Small intestine (tissue), 7 donors: Measurements from ENCODE around the gene SYNJ2. TPM values are rescaled to one million over a fixed set of nuclear protein-coding genes. Genes with fewer than 3 reads are reported as not detected.

ENCODE experiments used
- DNase-seq, 2 donors: peaks; one replicate each; pipeline versions ENCODE4 v3.0.0 to v3.0.0-alpha.2; 2013
- FAIRE-seq: peaks from 2 replicates; lab custom pipeline; 2012; peaks lifted over from hg19 to GRCh38; lab: Jason Lieb, UNC
- H3K27ac ChIP-seq, 3 donors: one replicate each; pipeline ENCODE4 v1.5.1; 2013; ENCODE audit warnings: low read length in 2 of 3, mild to moderate bottlenecking in 2 of 3, control low read depth in 1 of 3, inconsistent platforms in 1 of 3, low read depth in 1 of 3, moderate library complexity in 1 of 3
- H3K27me3 ChIP-seq, 3 donors: one replicate each; pipeline ENCODE4 v1.6.1; 2013; ENCODE audit warnings: low read length in 3 of 3, inconsistent platforms in 1 of 3; ENCODE audit not compliant: control insufficient read depth in 3 of 3, insufficient read depth in 3 of 3
- H3K36me3 ChIP-seq, 3 donors: one replicate each; pipeline ENCODE4 v1.6.1; 2013; ENCODE audit warnings: low read length in 3 of 3, inconsistent platforms in 1 of 3, low read depth in 1 of 3, mild to moderate bottlenecking in 1 of 3, moderate library complexity in 1 of 3; ENCODE audit not compliant: control insufficient read depth in 3 of 3, insufficient read depth in 2 of 3
- H3K4me1 ChIP-seq, 3 donors: one replicate each; pipeline ENCODE4 v1.6.1; 2013; ENCODE audit warnings: low read length in 2 of 3, inconsistent platforms in 1 of 3, low read depth in 1 of 3, mild to moderate bottlenecking in 1 of 3, moderate library complexity in 1 of 3; ENCODE audit not compliant: control insufficient read depth in 3 of 3, insufficient read depth in 2 of 3
- H3K4me3 ChIP-seq, 3 donors: one replicate each; pipeline ENCODE4 v1.5.1; 2013; ENCODE audit warnings: low read length in 3 of 3, control low read depth in 1 of 3, inconsistent platforms in 1 of 3, low read depth in 1 of 3, mild to moderate bottlenecking in 1 of 3, moderate library complexity in 1 of 3
- H3K9me3 ChIP-seq, 2 donors: one replicate each; pipeline ENCODE4 v1.6.1; 2013; ENCODE audit warnings: low read depth in 1 of 2, low read length in 1 of 2; ENCODE audit not compliant: control insufficient read depth in 2 of 2, insufficient read depth in 1 of 2
- WGBS, 3 donors: extraction: QIAGEN DNeasy Blood & Tissue Kit; methylation state at CpG; one replicate each; pipeline ENCODE4 v1.1.7; 2013; 5-methylcytosine and 5-hydroxymethylcytosine counted together
- polyA plus RNA-seq, 4 donors: library from polyadenylated mRNA; stranded (reverse) in 3 of 4; unstranded in 1 of 4; fragments of 200-250 nt in 3 of 4; fragments of 120-200 nt in 1 of 4; gene quantifications; one replicate each; pipeline versions ENCODE4 v1.2.1 to v1.2.3, GENCODE V29; 2013
- donor health status: healthy with polysubstance abuse.
- donor health status: control.
- donor health status: control.
- donor health status: Bipolar disorder and iron deficiency.
- donor health status: healthy.

SYNJ2 gene
- polyA plus RNA-seq, 4 donors, result 7.0 to 16.3 (median 9.4) TPM

GRCh38 chr6:158063736-158064135, 82.1 kb downstream of the SYNJ2 start:
- Histone ChIP-seq H3K9me3 (no peaks in the 10 kb centered on the region), H3K4me3 (no peak overlapping the region), H3K36me3 (peaks cover 0 to 88% (median 9%) of the 10 kb centered on the region in 3 donors), H3K4me1 (peaks cover 0 to 12% (median 10%) of the 10 kb centered on the region in 3 donors), H3K27me3 (no peaks in the 10 kb centered on the region), H3K27ac (no peak overlapping the region)
- FAIRE-seq (no peak), DNase-seq (no peak)
- WGBS, 3 donors, result 95 to 99% (median 97%) methylated on average over 11 of the region's 11 CpGs

GRCh38 chr6:158064725-158065251, 83.1 kb downstream of the SYNJ2 start:
- Histone ChIP-seq H3K36me3 (peaks cover 0 to 86% (median 9%) of the 10 kb centered on the region in 3 donors), H3K4me1 (peaks cover 0 to 19% (median 10%) of the 10 kb centered on the region in 3 donors), H3K27me3 (no peaks in the 10 kb centered on the region), H3K4me3 (no peak overlapping the region), H3K27ac (no peak overlapping the region), H3K9me3 (no peaks in the 10 kb centered on the region)
- 90 to 92% (median 91%) methylated on average over 22 to 24 of the region's 24 CpGs for WGBS, 3 donors
- DNase-seq (no peak), FAIRE-seq (no peak)

- H3K4me1 ChIP-seq, result peaks cover 0 to 10% (median 0%) of the 10 kb centered on the region in 3 donors
- no peak overlapping the region for H3K4me3 ChIP-seq
- H3K9me3 ChIP-seq, result no peaks in the 10 kb centered on the region
- DNase-seq, result no peak
- WGBS, 3 donors, result 92 to 93% (median 92%) methylated on average over 23 of the region's 23 CpGs
- no peak overlapping the region for H3K27ac ChIP-seq
- FAIRE-seq, result no peak
- H3K36me3 ChIP-seq, result peaks cover 0 to 88% (median 9%) of the 10 kb centered on the region in 3 donors
- H3K27me3 ChIP-seq, result no peaks in the 10 kb centered on the region
Measured at GRCh38 chr6:158066136-158066781, 84.6 kb downstream of the SYNJ2 start.

GRCh38 chr6:158067436-158068015, 85.9 kb downstream of the SYNJ2 start:
- H3K4me3 ChIP-seq, result no peak overlapping the region
- H3K4me1 ChIP-seq, result peaks cover 0 to 10% (median 0%) of the 10 kb centered on the region in 3 donors
- FAIRE-seq, result no peak
- 87 to 90% (median 89%) methylated on average over 10 of the region's 10 CpGs for WGBS, 3 donors
- H3K27ac ChIP-seq, result no peak overlapping the region
- no peaks in the 10 kb centered on the region for H3K9me3 ChIP-seq
- no peaks in the 10 kb centered on the region for H3K27me3 ChIP-seq
- no peak for DNase-seq
- peaks cover 0 to 87% (median 9%) of the 10 kb centered on the region in 3 donors for H3K36me3 ChIP-seq

- DNase-seq (no peak), FAIRE-seq (no peak)
- 74 to 84% (median 82%) methylated on average over 9 to 10 of the region's 10 CpGs for whole genome bisulfite sequencing, 3 donors
- H3K9me3 ChIP-seq, result no peaks in the 10 kb centered on the region
- peaks cover 0 to 10% (median 0%) of the 10 kb centered on the region in 3 donors for H3K4me1 ChIP-seq
- no peak overlapping the region for H3K4me3 ChIP-seq
- no peaks in the 10 kb centered on the region for H3K27me3 ChIP-seq
- H3K27ac ChIP-seq, result peak overlapping the region; percentile 43 to 71 (median 49)
- H3K36me3 ChIP-seq, result peaks cover 0 to 85% (median 7%) of the 10 kb centered on the region in 3 donors
Measured at GRCh38 chr6:158068156-158068892, 86.7 kb downstream of the SYNJ2 start.

- peak; percentile 75 to 90 for DNase-seq
- no peaks in the 10 kb centered on the region for H3K9me3 ChIP-seq
- peak overlapping the region; percentile 43 to 82 (median 49) for H3K27ac ChIP-seq
- 56 to 69% (median 62%) methylated on average over 14 of the region's 14 CpGs for WGBS, 3 donors
- H3K27me3 ChIP-seq, result no peaks in the 10 kb centered on the region
- FAIRE-seq, result no peak
- peaks cover 0 to 86% (median 4%) of the 10 kb centered on the region in 3 donors for H3K36me3 ChIP-seq
- no peak overlapping the region for H3K4me3 ChIP-seq
- peaks cover 0 to 10% (median 0%) of the 10 kb centered on the region in 3 donors for H3K4me1 ChIP-seq
Measured at GRCh38 chr6:158068893-158069799, 87.5 kb downstream of the SYNJ2 start.

- Histone ChIP-seq H3K36me3 (peaks cover 0 to 80% (median 4%) of the 10 kb centered on the region in 3 donors), H3K27ac (peak overlapping the region in 1 of 3 donors; percentile 38)
Measured at GRCh38 chr6:158069800-158070195, 88.1 kb downstream of the SYNJ2 start.

More at GRCh38 chr6:158069800-158070195, 88.1 kb downstream of the SYNJ2 start:
- DNase-seq (no peak), FAIRE-seq (no peak)
- no peaks in the 10 kb centered on the region for H3K9me3 ChIP-seq
- H3K4me3 ChIP-seq, result no peak overlapping the region
- peaks cover 0 to 10% (median 0%) of the 10 kb centered on the region in 3 donors for H3K4me1 ChIP-seq
- WGBS, 3 donors, result 88 to 93% (median 89%) methylated on average over 6 of the region's 6 CpGs
- no peaks in the 10 kb centered on the region for H3K27me3 ChIP-seq
